ENCODE data around the gene EPB41L5. TPM values are rescaled to one million over a fixed set of nuclear protein-coding genes. Genes with fewer than 3 reads are reported as not detected.

The EPB41L5 gene
- total and polyA plus RNA-seq, 10 of the 15 experiments (the other 5 are each of a cell fraction or from before 2014, with no cell fraction given): 2.1 to 20.4 (median 8.2) TPM

- no peak for TF ChIP-seq BCL11A (IDR thresholded peaks at IDR 0.05; ENCODE audit: low read depth, low read length)
- TF ChIP-seq POLR2AphosphoS5 (IDR thresholded peaks at IDR 0.05; ENCODE audit: low read length): 0 out of 2 replicates have a peak, but pooled peaks have one; percentile 55
- TF ChIP-seq BCL3 (IDR thresholded peaks at IDR 0.05; ENCODE audit: borderline replicate concordance, insufficient read depth, low read depth, low read length, poor library complexity, severe bottlenecking): no peak
- TF ChIP-seq SREBF1 (IDR thresholded peaks at IDR 0.05; ENCODE audit: low read length): no peak
- no peak for TF ChIP-seq MEF2A (IDR thresholded peaks at IDR 0.05; ENCODE audit: insufficient read depth, low read depth, low read length)
- no peak for TF ChIP-seq USF1 (IDR thresholded peaks at IDR 0.05; ENCODE audit: borderline replicate concordance, extremely low read length, insufficient read depth, low read depth, low read length)
- TF ChIP-seq NFYA (IDR thresholded peaks at IDR 0.05; ENCODE audit: borderline replicate concordance, low read depth, low read length): no peak
- TF ChIP-seq ZNF217 (IDR thresholded peaks at IDR 0.05): no peak
- no peak for TF ChIP-seq EED (IDR thresholded peaks at IDR 0.05; ENCODE audit: low read depth)
- 0 out of 2 replicates have a peak, but pooled peaks have one; percentile 15 for TF ChIP-seq FOXM1 (IDR thresholded peaks at IDR 0.05; ENCODE audit: low read depth, low read length)
- TF ChIP-seq PML (IDR thresholded peaks at IDR 0.05; ENCODE audit: low read length): no peak
- TF ChIP-seq LARP7 (IDR thresholded peaks at IDR 0.05): peak; percentile 86; the same call in 1 of the 2 replicates
- no peak for TF ChIP-seq ATF2 (IDR thresholded peaks at IDR 0.05; ENCODE audit: low read length)
- no peak for TF ChIP-seq RAD21 (IDR thresholded peaks at IDR 0.05; ENCODE audit: insufficient read depth, low read depth, low read length)
- TF ChIP-seq PBX3 (IDR thresholded peaks at IDR 0.05; ENCODE audit: insufficient replicate concordance, low read depth, low read length): no peak
- no peak for TF ChIP-seq IRF3 (IDR thresholded peaks at IDR 0.05)
- TF ChIP-seq ZBED1 (IDR thresholded peaks at IDR 0.05; ENCODE audit: borderline replicate concordance): no peak
- TF ChIP-seq ZBTB33 (IDR thresholded peaks at IDR 0.05): no peak
- no peak for TF ChIP-seq MYB (IDR thresholded peaks at IDR 0.05; ENCODE audit: borderline replicate concordance, low read depth, low read length)
- no peak for TF ChIP-seq SRF (IDR thresholded peaks at IDR 0.05; ENCODE audit: low read depth in 2 of 2, low read length in 2 of 2)
- TF ChIP-seq BHLHE40 (IDR thresholded peaks at IDR 0.05; ENCODE audit: borderline replicate concordance in 1 of 2, low read depth in 2 of 2, low read length in 1 of 2): peak; percentile 5 to 6; a peak in 1 of 4 replicates
- TF ChIP-seq PAX8 (IDR thresholded peaks at IDR 0.05): no peak
Observed at GRCh38 chr2:120012771-120013596, at the start of gene EPB41L5 (continued).

Measured in GM12878 (cell line).